ENCODE results near the gene AP2B1.

GRCh38 chr17:35769895-35770486 lies 182.9 kb downstream of the AP2B1 start:
- TF ChIP-seq TAF1 (IDR thresholded peaks at IDR 0.05; ENCODE audit: low read depth, low read length) (no peak), POLR2AphosphoS5 (IDR thresholded peaks at IDR 0.05; ENCODE audit: low read depth, low read length) (no peak)

All from GM12891 (cell line).